ENCODE measurements around the gene HSD11B1L.

Gene HSD11B1L

GRCh38 chr19:5690125-5690954, 9.5 kb downstream of the HSD11B1L start, which contains the start of gene RPL36:
Gene RPL36 (plus strand): TSS chr19:5690295. CDS start chr19:5690508, 213 bp downstream.
- peak; percentile 90 for TF ChIP-seq CTCF (conservative IDR thresholded peaks at IDR 0.05)

GRCh38 chr19:5690955-5691821, 10.4 kb downstream of the HSD11B1L start:
- H3K27ac ChIP-seq: peak overlapping the region; percentile 84
- no peak for TF ChIP-seq CTCF (conservative IDR thresholded peaks at IDR 0.05)

More at GRCh38 chr19:5690125-5690954, 9.5 kb downstream of the HSD11B1L start, which contains the start of gene RPL36:
- peak within 1 kb of the TSS; percentile 84 for H3K27ac ChIP-seq

GRCh38 chr19:5691822-5692722, 11.2 kb downstream of the HSD11B1L start:
- H3K27ac ChIP-seq: peak overlapping the region; percentile 84
- no peak for TF ChIP-seq CTCF (conservative IDR thresholded peaks at IDR 0.05)

- no peak overlapping the region for H3K27ac ChIP-seq
- no peak for TF ChIP-seq CTCF (conservative IDR thresholded peaks at IDR 0.05)
Observed at GRCh38 chr19:5692723-5693194, 11.9 kb downstream of the HSD11B1L start.

- TF ChIP-seq CTCF (conservative IDR thresholded peaks at IDR 0.05): no peak
- H3K27ac ChIP-seq: no peak overlapping the region
Observed at GRCh38 chr19:5693195-5694166, 12.7 kb downstream of the HSD11B1L start.

Measured in VCaP (cell line).